Left cardiac atrium (tissue), 4 donors: ENCODE data around the gene GATA2. TPM values are rescaled to one million over a fixed set of nuclear protein-coding genes. Genes with fewer than 3 reads are reported as not detected.

Source experiments
- ATAC-seq, 2 donors: fragments of 200-7000 bp; cut with Tn5 transposase; one replicate each; pipeline ENCODE4 v1.9.1; 2020; ENCODE audit warnings: mild to moderate bottlenecking in 2 of 2, moderate library complexity in 2 of 2
- DNase-seq: peaks from one replicate; pipeline ENCODE4 v3.0.0-alpha.2; 2020
- intact Hi-C, 2 donors: fragments of 100-400 bp; cut with DNase I; formaldehyde crosslinking; loops; one replicate each; pipeline versions ENCODE4 v1.14.1 to v1.15.1; 2022 to 2023
- total RNA-seq, 2 donors: library from RNA; stranded (reverse); fragmentation: NEBNext Ultra II Directional; extraction: Animal tissue kit (Norgen Biotek cat#: 25700); gene quantifications; one replicate each; pipeline ENCODE4 v1.2.1, GENCODE V29; 2021
- donor health status: DM: no; HTN: yes; CAD: no.
- donor health status: DM: no; HTN: yes; CAD: no; lungs with severe emphysema.
- donor health status: DM: yes; HTN: yes; CAD: no.
- donor health status: Dilated cardiomyopathy.

The GATA2 gene
- total RNA-seq, 2 donors from 2014 or later, result 8.9 to 23.8 TPM

DNA sequence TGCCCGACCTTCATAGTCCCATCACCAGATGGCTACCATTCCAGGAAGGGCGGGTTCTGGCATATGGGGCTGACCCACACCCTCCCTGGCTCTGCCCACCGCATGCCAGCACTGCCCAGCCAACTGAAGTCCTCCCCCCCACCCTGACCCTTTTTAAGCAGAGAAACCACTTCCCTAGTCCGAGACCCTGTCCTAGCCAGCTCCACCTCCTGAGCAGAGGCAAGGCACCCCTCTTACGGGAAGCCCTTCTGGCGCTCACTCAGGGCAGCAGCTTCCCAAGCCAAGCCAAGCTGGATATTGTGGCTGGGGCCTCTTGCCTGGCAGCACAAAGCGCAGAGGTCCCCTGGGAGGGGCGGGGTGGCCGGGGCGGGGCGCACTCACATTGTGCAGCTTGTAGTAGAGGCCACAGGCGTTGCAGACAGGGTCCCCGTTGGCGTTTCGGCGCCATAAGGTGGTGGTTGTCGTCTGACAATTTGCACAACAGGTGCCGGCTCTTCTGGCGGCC, 11.5 kb downstream of the GATA2 start:
- intact Hi-C loops, result no loop called here
- ATAC-seq, result peak; percentile 43 to 57
- DNase-seq, result peak; percentile 85

GRCh38 chr3:128480717-128481437, 12.1 kb downstream of the GATA2 start:
- intact Hi-C loops, result no loop called here
- no peak for ATAC-seq
- DNase-seq, result no peak

GRCh38 chr3:128480278-128480677, 12.7 kb downstream of the GATA2 start:
- DNase-seq (peak; percentile 60), ATAC-seq (peak in 1 of 2 donors; percentile 46)
- intact Hi-C loops, result no loop called here

DNA sequence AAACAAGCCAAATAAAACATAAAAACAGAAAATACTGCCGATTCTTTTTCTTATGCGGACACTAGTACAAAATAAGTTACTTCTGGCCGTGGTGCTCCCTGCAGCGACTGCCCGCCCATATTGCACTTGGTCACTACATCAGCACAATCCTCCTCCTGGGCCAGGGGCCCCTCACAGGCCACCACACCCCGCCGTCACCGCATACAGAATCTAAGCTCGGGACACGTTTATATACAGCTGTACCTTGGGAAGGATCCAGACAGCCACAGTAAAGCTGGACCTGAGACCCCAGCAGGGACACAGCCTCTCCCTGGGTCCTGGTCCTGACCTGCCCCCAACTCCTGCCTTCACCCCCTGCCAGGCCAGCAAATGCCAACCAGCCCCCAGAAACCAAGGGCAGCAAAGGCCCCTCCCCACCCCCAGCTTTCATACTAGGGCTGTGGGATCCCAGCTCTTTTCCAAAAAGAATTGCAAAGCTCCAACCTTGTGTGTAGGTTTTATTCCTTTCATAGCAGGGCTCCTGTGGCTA, 13.4 kb downstream of the GATA2 start:
- ATAC-seq (no peak), DNase-seq (no peak)
- intact Hi-C loops, result no loop called here

GRCh38 chr3:128478576-128479506, 14.2 kb downstream of the GATA2 start:
- DNase-seq, result no peak
- intact Hi-C loops, result no loop called here

GRCh38 chr3:128476659-128477058, 16.3 kb downstream of the GATA2 start:
- ATAC-seq (no peak), DNase-seq (no peak)
- intact Hi-C loops, result no loop called here

More at GRCh38 chr3:128478576-128479506, 14.2 kb downstream of the GATA2 start:
- no peak for ATAC-seq

- ATAC-seq, result no peak
- no peak for DNase-seq
- intact Hi-C loops, result no loop called here
Observed at GRCh38 chr3:128475355-128475754, 17.6 kb downstream of the GATA2 start.

DNA sequence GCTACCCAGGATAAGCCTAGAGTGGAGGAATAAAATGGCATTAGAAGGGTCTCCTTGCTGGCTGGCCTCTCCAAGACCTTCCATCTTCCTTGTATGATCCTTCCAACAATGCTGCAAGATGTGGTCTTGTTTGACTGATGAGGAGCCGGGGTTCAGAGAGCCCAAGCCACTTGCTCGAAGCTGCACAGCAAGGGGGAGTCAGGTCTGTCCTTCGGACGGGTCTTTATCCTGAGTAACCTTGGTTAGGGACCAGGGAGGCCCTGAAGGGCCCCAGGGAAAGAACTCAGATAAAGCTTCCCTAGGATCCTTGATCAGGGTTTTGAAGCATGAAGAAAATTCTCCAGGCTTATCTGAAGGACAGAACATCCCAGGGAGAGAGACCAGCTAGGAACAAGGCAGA, 19.3 kb downstream of the GATA2 start:
- no peak for DNase-seq
- intact Hi-C loops, result no loop called here
- no peak for ATAC-seq

GRCh38 chr3:128473180-128473519, 19.9 kb downstream of the GATA2 start:
- ATAC-seq, result no peak
- DNase-seq, result no peak
- intact Hi-C loops, result no loop called here

DNA sequence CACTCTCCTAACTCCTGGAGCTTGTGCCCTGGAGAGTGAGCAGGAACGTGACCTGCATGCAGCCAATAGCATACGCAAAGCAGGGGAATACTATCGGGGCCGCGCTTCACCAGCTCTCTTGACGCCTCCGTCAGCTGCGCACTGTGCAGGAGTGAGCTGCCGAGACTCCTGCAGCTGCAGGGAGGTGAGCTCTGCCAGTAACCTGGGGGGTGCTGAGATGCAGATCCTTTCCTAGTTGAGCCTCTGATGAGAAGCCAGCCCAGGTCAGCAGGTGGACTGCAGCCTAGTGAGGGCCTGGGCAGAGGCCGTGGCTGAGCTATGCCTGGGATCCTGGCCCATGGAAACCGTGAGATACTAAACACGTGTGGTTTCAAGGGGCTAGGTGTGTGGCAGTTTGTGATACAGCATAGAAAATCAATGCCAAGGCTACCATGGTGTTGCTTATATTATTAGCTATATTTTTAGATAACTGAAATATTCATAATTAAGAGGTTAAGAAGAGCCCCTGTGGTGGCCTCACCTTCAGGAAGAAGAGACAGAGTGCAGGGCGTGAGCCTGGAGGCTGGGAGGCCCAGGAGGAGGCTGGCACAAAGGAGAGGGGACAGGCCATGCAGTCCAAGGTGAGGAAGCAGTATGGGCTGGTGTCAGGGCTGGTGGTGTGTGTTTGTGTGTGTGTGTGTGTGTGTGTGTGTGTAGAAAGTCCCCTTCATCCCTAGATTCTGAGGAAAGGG, 20.4 kb downstream of the GATA2 start:
- intact Hi-C loops, result no loop called here
- ATAC-seq (no peak), DNase-seq (no peak)

GRCh38 chr3:128471720-128472119, 21.3 kb downstream of the GATA2 start:
- intact Hi-C loops, result no loop called here
- ATAC-seq (no peak), DNase-seq (no peak)

DNA sequence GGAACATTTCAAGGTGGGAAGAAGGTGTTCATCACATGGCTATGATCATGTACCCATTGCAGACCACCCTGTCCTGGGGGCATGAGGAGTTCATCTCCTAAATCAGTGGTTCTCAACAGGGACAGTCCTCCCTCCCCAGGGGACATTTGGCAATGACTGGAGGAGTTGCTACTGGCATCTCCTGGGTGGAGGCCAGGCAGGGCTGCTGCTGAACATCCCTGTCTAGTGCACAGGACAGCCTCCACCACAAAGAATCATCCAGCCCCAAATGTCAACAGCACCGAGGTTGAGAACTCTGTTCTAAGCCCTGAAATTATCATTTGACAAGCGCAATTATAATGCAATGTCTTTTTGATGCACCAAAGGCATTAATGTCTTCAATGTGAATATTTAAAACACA, 21.9 kb downstream of the GATA2 start:
- ATAC-seq, result no peak
- intact Hi-C loops, result no loop called here
- no peak for DNase-seq

DNA sequence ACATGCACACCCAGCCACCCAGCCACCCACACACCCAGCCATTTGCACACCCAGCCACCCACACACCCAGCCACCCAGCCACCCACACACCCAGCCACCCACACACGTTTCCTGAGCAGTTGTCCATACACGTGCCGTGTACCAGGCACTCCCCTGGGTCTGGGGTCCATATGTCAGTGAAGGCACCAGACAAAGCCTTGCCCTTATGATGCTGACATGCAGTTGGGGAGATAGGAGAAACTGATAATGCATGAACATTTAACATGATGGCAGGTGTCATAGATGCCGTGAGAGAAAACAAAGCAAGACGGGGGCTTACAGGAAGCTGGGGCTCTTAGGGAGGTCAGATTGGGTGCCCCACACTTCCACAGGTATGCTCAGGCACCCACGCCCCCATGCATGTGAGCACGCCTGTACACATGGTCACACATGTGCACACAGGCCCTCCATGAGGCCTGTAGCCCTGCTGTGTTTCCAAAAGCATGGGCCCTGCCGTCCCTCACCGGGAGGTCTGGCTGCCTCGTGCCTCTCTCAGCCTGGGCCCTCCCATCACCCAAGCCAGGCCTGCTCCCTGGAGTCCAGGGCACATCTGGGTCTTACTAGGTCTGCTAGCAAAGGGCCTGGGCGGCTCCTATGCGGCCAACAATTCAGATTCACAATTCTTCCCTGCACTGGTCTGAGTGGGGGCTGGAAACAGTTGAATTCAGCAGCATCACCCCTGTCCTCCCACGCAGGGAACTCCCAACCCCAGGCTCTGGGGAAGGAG, 22.7 kb downstream of the GATA2 start:
- no peak for DNase-seq

GRCh38 chr3:128469556-128469955, 23.4 kb downstream of the GATA2 start:
- no peak for DNase-seq
- no peak for ATAC-seq
- intact Hi-C loops, result no loop called here

More for the DNA sequence above, 22.7 kb downstream of the GATA2 start:
- ATAC-seq, result no peak
- intact Hi-C loops, result no loop called here

DNA sequence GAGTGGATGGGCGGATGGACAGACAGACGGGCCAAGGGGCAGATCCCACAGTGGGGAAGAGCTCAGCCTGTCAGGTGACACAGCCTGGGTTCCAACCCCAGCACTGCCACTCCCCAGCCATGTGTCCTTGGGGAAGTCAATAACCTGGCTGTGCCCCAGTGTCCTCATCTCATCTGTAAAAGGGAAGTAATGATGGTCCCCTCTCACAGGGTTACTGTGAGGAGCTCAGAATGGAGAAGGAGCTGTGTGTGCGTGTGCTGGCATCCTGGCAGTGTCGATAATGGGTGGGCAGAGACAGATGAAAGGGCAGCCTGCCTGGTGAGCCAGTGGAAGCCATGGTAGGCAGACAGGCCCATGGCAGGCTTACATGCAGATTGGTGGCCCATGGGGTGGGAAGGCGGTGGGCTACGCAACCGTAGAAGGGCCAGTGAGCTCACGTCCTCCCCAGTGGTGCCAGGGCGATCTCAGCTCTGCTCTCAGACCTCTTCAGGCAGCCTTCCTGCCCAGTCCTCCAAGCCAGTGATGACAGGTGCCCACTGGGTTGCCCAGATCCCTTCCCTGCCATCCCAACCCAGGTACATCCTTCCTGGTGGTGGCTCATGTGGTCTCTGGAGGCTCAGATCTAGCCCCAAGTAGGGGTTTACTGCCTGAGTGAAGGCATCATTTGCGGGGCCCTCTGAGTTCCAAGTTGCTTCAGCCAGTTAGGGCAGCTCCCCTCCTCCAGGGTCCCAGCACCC, 24.0 kb downstream of the GATA2 start:
- DNase-seq (no peak), ATAC-seq (no peak)
- intact Hi-C loops, result no loop called here

- ATAC-seq, result no peak
- intact Hi-C loops, result no loop called here
- DNase-seq, result no peak
Observed at GRCh38 chr3:128468285-128468790, 24.7 kb downstream of the GATA2 start.

- no peak for DNase-seq
- intact Hi-C loops, result no loop called here
- no peak for ATAC-seq
Observed at GRCh38 chr3:128466840-128467541, 26.0 kb downstream of the GATA2 start, which contains the start of gene DNAJB8. DNAJB8 (minus strand) TSS chr3:128466890; CDS start chr3:128463245, 3,645 bp downstream.
